Measurements from ENCODE around the gene UBALD1. TPM values are rescaled to one million over a fixed set of nuclear protein-coding genes. Genes with fewer than 3 reads are reported as not detected.

Gene UBALD1
- total and polyA plus RNA-seq, 2 experiments from 2014 or later, result 6.1 to 25.7 TPM

- Histone ChIP-seq H3K27ac (no peak overlapping the region), H3K9me2 (replicated peaks; ENCODE audit: insufficient read depth) (no peaks in the 10 kb centered on the region), H3K4me3 (no peak overlapping the region), H3K4me1 (ENCODE audit: insufficient read depth) (no peaks in the 10 kb centered on the region), H3K36me3 (replicated peaks; ENCODE audit: insufficient read depth, low read depth) (no peaks in the 10 kb centered on the region), H3K9me3 (ENCODE audit: low read depth) (no peaks in the 10 kb centered on the region), H4K20me1 (ENCODE audit: insufficient read depth, poor library complexity, severe bottlenecking) (peaks cover 3% of the 10 kb centered on the region), H3K4me2 (no peak overlapping the region), H3K27me3 (no peaks in the 10 kb centered on the region), H3K79me2 (no peaks in the 10 kb centered on the region), H2AFZ (no peak overlapping the region)
- no peak for DNase-seq (ENCODE audit: low spot score)
- 82% methylated on average over 13 of the region's 13 CpGs for WGBS (ENCODE audit: low lambda C conversion rate, missing lambda C conversion rate)
- TF ChIP-seq CTCF (IDR thresholded peaks at IDR 0.05; ENCODE audit: poor library complexity), result no peak
- no peak for TF ChIP-seq EZH2 (IDR thresholded peaks at IDR 0.05; ENCODE audit: borderline replicate concordance)
- TF ChIP-seq EZH2phosphoT487 (IDR thresholded peaks at IDR 0.05; ENCODE audit: low read depth, severe bottlenecking, unreplicated experiment), result no peak
These were observed 11.0 kb downstream of the UBALD1 start for GRCh38 chr16:4603624-4604170.

- DNase-seq (ENCODE audit: low spot score), result no peak
- Histone ChIP-seq H3K36me3 (replicated peaks; ENCODE audit: insufficient read depth, low read depth) (no peaks in the 10 kb centered on the region), H3K4me2 (no peak overlapping the region), H3K27ac (no peak overlapping the region), H2AFZ (no peak overlapping the region), H3K4me1 (ENCODE audit: insufficient read depth) (no peaks in the 10 kb centered on the region), H3K9me2 (replicated peaks; ENCODE audit: insufficient read depth) (no peaks in the 10 kb centered on the region), H4K20me1 (ENCODE audit: insufficient read depth, poor library complexity, severe bottlenecking) (no peaks in the 10 kb centered on the region), H3K79me2 (no peaks in the 10 kb centered on the region), H3K27me3 (no peaks in the 10 kb centered on the region), H3K4me3 (no peak overlapping the region), H3K9me3 (ENCODE audit: low read depth) (no peaks in the 10 kb centered on the region)
- TF ChIP-seq EZH2 (IDR thresholded peaks at IDR 0.05; ENCODE audit: borderline replicate concordance) (no peak), CTCF (IDR thresholded peaks at IDR 0.05; ENCODE audit: poor library complexity) (no peak), EZH2phosphoT487 (IDR thresholded peaks at IDR 0.05; ENCODE audit: low read depth, severe bottlenecking, unreplicated experiment) (no peak)
- 80% methylated on average over 4 of the region's 8 CpGs for WGBS (ENCODE audit: low lambda C conversion rate, missing lambda C conversion rate)
These were observed 12.4 kb downstream of the UBALD1 start for GRCh38 chr16:4602331-4602730.

GRCh38 chr16:4601864-4602186 is 12.9 kb downstream of the UBALD1 start:
- H3K36me3 ChIP-seq (replicated peaks; ENCODE audit: insufficient read depth, low read depth), result no peaks in the 10 kb centered on the region
- no peak overlapping the region for H3K4me2 ChIP-seq
- H3K79me2 ChIP-seq, result no peaks in the 10 kb centered on the region
- no peak overlapping the region for H2AFZ ChIP-seq
- H3K27ac ChIP-seq, result no peak overlapping the region
- 92% methylated on average over 1 of the region's 6 CpGs for WGBS (ENCODE audit: low lambda C conversion rate, missing lambda C conversion rate)
- H3K27me3 ChIP-seq, result no peaks in the 10 kb centered on the region
- no peak overlapping the region for H3K4me3 ChIP-seq
- H3K9me2 ChIP-seq (replicated peaks; ENCODE audit: insufficient read depth), result no peaks in the 10 kb centered on the region
- H3K4me1 ChIP-seq (ENCODE audit: insufficient read depth), result no peaks in the 10 kb centered on the region
- no peak for TF ChIP-seq CTCF (IDR thresholded peaks at IDR 0.05; ENCODE audit: poor library complexity)
- TF ChIP-seq EZH2phosphoT487 (IDR thresholded peaks at IDR 0.05; ENCODE audit: low read depth, severe bottlenecking, unreplicated experiment), result no peak
- TF ChIP-seq EZH2 (IDR thresholded peaks at IDR 0.05; ENCODE audit: borderline replicate concordance), result no peak
- DNase-seq (ENCODE audit: low spot score), result no peak
- H4K20me1 ChIP-seq (ENCODE audit: insufficient read depth, poor library complexity, severe bottlenecking), result no peaks in the 10 kb centered on the region
- H3K9me3 ChIP-seq (ENCODE audit: low read depth), result no peaks in the 10 kb centered on the region

Measured in hepatocyte (in vitro differentiated cells).